B cell (primary cell): ENCODE data around the gene SLC7A6. TPM values are rescaled to one million over a fixed set of nuclear protein-coding genes. Genes with fewer than 3 reads are reported as not detected.
A peak's percentile ranks its signal among the peaks of the same experiment; 100 is the strongest.

ENCODE experiments used
- ATAC-seq: fragments of 200-7000 bp; cut with Tn5 transposase; one replicate; pipeline ENCODE4 v1.10.0; 2021; ENCODE audit warnings: low read depth, mild to moderate bottlenecking, moderate number of reproducible peaks, moderate library complexity
- CTCF ChIA-PET: fragments of 350-600 bp; sonication (Branson Sonifier 250); formaldehyde crosslinking; loops from one replicate; lab custom pipeline; 2021; ENCODE audit warnings: antibody characterized with exemption, inconsistent platforms; lab: Charles Lee
- POLR2A ChIA-PET: fragments of 350-600 bp; sonication (Branson Sonifier 250); formaldehyde crosslinking; loops from one replicate; lab custom pipeline; 2021; ENCODE audit warnings: antibody characterized with exemption; lab: Charles Lee
- DNase-seq: peaks from one replicate; pipeline ENCODE4 v3.0.0; 2013
- H2AFZ ChIP-seq: 2 replicates; pipeline ENCODE4 v1.6.1; 2012; ENCODE audit warnings: mild to moderate bottlenecking, low read depth, low read length; ENCODE audit not compliant: insufficient read depth, poor library complexity, severe bottlenecking
- H3K27ac ChIP-seq, 2 donors: 1 replicate in 1 of 2; 2 replicates in 1 of 2; pipeline ENCODE4 v1.5.1; 2012 to 2013; ENCODE audit warnings: low read length in 2 of 2, mild to moderate bottlenecking in 2 of 2, moderate library complexity in 1 of 2
- H3K27me3 ChIP-seq, 4 experiments: fragments of 200-600 bp in 1 of 4; sonication (generic) in 1 of 4; replicated peaks in 1 of 4; 1 replicate in 2 of 4; 2 replicates in 2 of 4; pipeline versions ENCODE4 v1.6.1 to v1.7.0; 2013 to 2016; ENCODE audit warnings: low read length in 3 of 4, mild to moderate bottlenecking in 2 of 4, mixed read lengths in 1 of 4, moderate library complexity in 1 of 4; ENCODE audit not compliant: insufficient read depth in 4 of 4, control insufficient read depth in 3 of 4; ENCODE audit errors: control extremely low read depth in 1 of 4
- H3K36me3 ChIP-seq, 2 experiments: replicated peaks in 1 of 2; 1 replicate in 1 of 2; 2 replicates in 1 of 2; pipeline versions ENCODE4 v1.6.1 to v1.7.1; 2013; ENCODE audit warnings: low read length in 1 of 2; ENCODE audit not compliant: insufficient read depth in 2 of 2, control insufficient read depth in 1 of 2; ENCODE audit errors: control extremely low read depth in 1 of 2, extremely low read depth in 1 of 2
- H3K4me1 ChIP-seq, 2 donors: fragments of 200-600 bp in 1 of 2; sonication (generic) in 1 of 2; 1 replicate in 1 of 2; 2 replicates in 1 of 2; pipeline versions ENCODE4 v1.5.1 to v1.6.1; 2013 to 2017; ENCODE audit warnings: low read length in 2 of 2; ENCODE audit not compliant: control insufficient read depth in 2 of 2, insufficient read depth in 2 of 2
- H3K4me2 ChIP-seq: replicated peaks from 2 replicates; pipeline ENCODE3; 2012; ENCODE audit warnings: mild to moderate bottlenecking, low read depth, low read length; ENCODE audit not compliant: poor library complexity, severe bottlenecking
- H3K4me3 ChIP-seq, 5 experiments: fragments of 200-600 bp in 1 of 5; sonication (generic) in 1 of 5; 1 replicate in 3 of 5; 2 replicates in 2 of 5; pipeline versions ENCODE4 v1.5.1 to v1.7.0; 2011 to 2016; ENCODE audit warnings: low read length in 4 of 5, mild to moderate bottlenecking in 4 of 5, low read depth in 2 of 5, control low read depth in 1 of 5, moderate library complexity in 1 of 5; ENCODE audit not compliant: insufficient read depth in 1 of 5; ENCODE audit errors: control extremely low read depth in 1 of 5, extremely low read depth in 1 of 5
- H3K79me2 ChIP-seq: fragments of 200-600 bp; sonication (generic); one replicate; pipeline ENCODE4 v1.6.0; 2016; ENCODE audit warnings: low read length; ENCODE audit not compliant: control insufficient read depth, insufficient read depth
- H3K9ac ChIP-seq: fragments of 200-600 bp; sonication (generic); 2 replicates; pipeline ENCODE4 v1.6.1; 2017; ENCODE audit warnings: mild to moderate bottlenecking, low read length, moderate library complexity
- H3K9me3 ChIP-seq, 3 donors: one replicate each; pipeline versions ENCODE4 v1.6.1 to v1.7.1; 2013; ENCODE audit warnings: low read length in 2 of 3; ENCODE audit not compliant: control insufficient read depth in 2 of 3, insufficient read depth in 1 of 3; ENCODE audit errors: control extremely low read depth in 1 of 3
- H4K20me1 ChIP-seq: 2 replicates; pipeline ENCODE4 v1.6.0; 2012; ENCODE audit warnings: mild to moderate bottlenecking, low read length; ENCODE audit not compliant: insufficient read depth, control insufficient read depth, poor library complexity, severe bottlenecking
- H3K27ac Mint-ChIP-seq: one replicate; pipeline ENCODE4 v1.8.0; 2021; ENCODE audit warnings: mixed read lengths
- H3K27me3 Mint-ChIP-seq: one replicate; pipeline ENCODE4 v1.8.0; 2021; ENCODE audit warnings: mixed read lengths
- H3K4me1 Mint-ChIP-seq: one replicate; pipeline ENCODE4 v1.8.0; 2021; ENCODE audit warnings: mixed read lengths
- H3K4me3 Mint-ChIP-seq: one replicate; pipeline ENCODE4 v1.8.0; 2021; ENCODE audit warnings: mixed read lengths
- H3K9me3 Mint-ChIP-seq: one replicate; pipeline ENCODE4 v1.8.0; 2022; ENCODE audit warnings: mixed read lengths; ENCODE audit not compliant: insufficient read depth
- CTCF ChIP-seq: fragments of 200-600 bp; IDR thresholded peaks from one replicate; pipeline ENCODE4 v1.8.0; 2022; ENCODE audit warnings: antibody characterized with exemption, mild to moderate bottlenecking
- EZH2 ChIP-seq: IDR thresholded peaks from 2 replicates; pipeline ENCODE4 v1.6.1; 2012; ENCODE audit warnings: borderline replicate concordance, low read depth, mild to moderate bottlenecking, moderate library complexity, low read length; ENCODE audit not compliant: insufficient read depth, poor library complexity, severe bottlenecking
- WGBS: methylation state at CpG from one replicate; pipeline ENCODE4 v1.1.5; 2013; ENCODE audit warnings: missing lambda C conversion rate; ENCODE audit not compliant: insufficient coverage; 5-methylcytosine and 5-hydroxymethylcytosine counted together
- intact Hi-C: fragments of 100-400 bp; cut with micrococcal nuclease; formaldehyde crosslinking; loops from one replicate; pipeline ENCODE4 v1.10.0; 2022
- polyA plus RNA-seq: library from polyadenylated mRNA; depleted of rRNA; stranded (reverse); fragments of >200 nt; gene quantifications from 2 replicates; pipeline ENCODE4 v1.2.3, GENCODE V29; 2012
- total RNA-seq, 2 donors: library from RNA; stranded (reverse); fragments of 120-200 nt in 1 of 2; gene quantifications; 1 replicate in 1 of 2; 2 replicates in 1 of 2; pipeline versions ENCODE4 v1.2.3 to v1.2.4, GENCODE V29; 2013 to 2022

Gene SLC7A6
- total and polyA plus RNA-seq, 2 donors (not counting 1 experiment from before 2014, with no cell fraction given) = 73.8 to 85.1 TPM

- H3K9me3 ChIP-seq = no peaks in the 10 kb centered on the region
- WGBS = 100% methylated on average over 1 of the region's 3 CpGs
- no peaks in the 10 kb centered on the region for H3K27me3 Mint-ChIP-seq
- intact Hi-C loops = no loop called here
- H3K4me2 ChIP-seq = no peak overlapping the region
- no peak overlapping the region for H3K4me3 ChIP-seq
- no peak for DNase-seq
- H3K4me3 Mint-ChIP-seq = no peak overlapping the region
- H3K36me3 ChIP-seq = peaks cover 0 to 94% of the 10 kb centered on the region in 2 experiments
- H3K27me3 ChIP-seq = no peaks in the 10 kb centered on the region
- CTCF ChIA-PET = interaction anchor here (1.3 to 4.2 kb wide), 3 partner anchors 30 to 36 kb away, joined by 4 to 30 read pairs (median 5); no protein-coding TSS in a partner anchor
- H2AFZ ChIP-seq = no peak overlapping the region
- peaks cover 24% of the 10 kb centered on the region for H3K79me2 ChIP-seq
- H3K9me3 Mint-ChIP-seq = no peaks in the 10 kb centered on the region
- peaks cover 22% of the 10 kb centered on the region for H4K20me1 ChIP-seq
- H3K9ac ChIP-seq = no peak overlapping the region
- no peak for ATAC-seq
- H3K4me1 Mint-ChIP-seq = peaks cover under 1% of the 10 kb centered on the region
- TF ChIP-seq EZH2 = no peak
- no peak for TF ChIP-seq CTCF
- peak overlapping the region in 1 of 2 donors; percentile 21 for H3K27ac ChIP-seq
- POLR2A ChIA-PET = interaction anchor here (0.5 kb wide), 1 partner anchor 13 kb away, joined by 5 read pairs; no protein-coding TSS in a partner anchor
- peak overlapping the region; percentile 46 for H3K27ac Mint-ChIP-seq
- H3K4me1 ChIP-seq = no peaks in the 10 kb centered on the region
Measured at GRCh38 chr16:68297908-68298307, 33.6 kb downstream of the SLC7A6 start.

- DNase-seq = no peak
- H3K4me1 Mint-ChIP-seq = no peaks in the 10 kb centered on the region
Measured at GRCh38 chr16:68298312-68298711, 34.0 kb downstream of the SLC7A6 start.

More at GRCh38 chr16:68298312-68298711, 34.0 kb downstream of the SLC7A6 start:
- Histone ChIP-seq H4K20me1 (peaks cover 23% of the 10 kb centered on the region), H3K9ac (no peak overlapping the region), H3K27me3 (no peaks in the 10 kb centered on the region), H3K79me2 (peaks cover 20% of the 10 kb centered on the region), H3K9me3 (no peaks in the 10 kb centered on the region), H3K27ac (no peak overlapping the region), H3K4me3 (no peak overlapping the region), H3K4me1 (no peaks in the 10 kb centered on the region), H2AFZ (no peak overlapping the region), H3K36me3 (peaks cover 0 to 93% of the 10 kb centered on the region in 2 experiments), H3K4me2 (no peak overlapping the region)
- TF ChIP-seq EZH2 (no peak), CTCF (no peak)
- ATAC-seq = no peak
- ChIA-PET POLR2A (no interaction called here), CTCF (interaction anchor here (1.3 to 2.4 kb wide), 3 partner anchors 30 to 36 kb away, joined by 4 to 11 read pairs (median 5); partner anchors contain the start of gene SLC7A6)
- WGBS = 100% methylated on average over 2 of the region's 3 CpGs
- Mint-ChIP-seq H3K27ac (peak overlapping the region; percentile 46), H3K27me3 (no peaks in the 10 kb centered on the region), H3K4me3 (no peak overlapping the region), H3K9me3 (no peaks in the 10 kb centered on the region)
- intact Hi-C loops = no loop called here
